Thyroid gland (tissue), 4 donors: Measurements from ENCODE around the gene FMN2. TPM values are rescaled to one million over a fixed set of nuclear protein-coding genes. Genes with fewer than 3 reads are reported as not detected.

Source experiments
- DNase-seq, 2 donors: peaks; one replicate each; pipeline ENCODE4 v3.0.0-alpha.2; 2019
- H3K27ac ChIP-seq, 3 donors: fragments of 200-600 bp; sonication (generic); 1 replicate in 2 of 3; 2 replicates in 1 of 3; pipeline ENCODE4 v1.5.1; 2016 to 2019; ENCODE audit warnings: mild to moderate bottlenecking in 1 of 3, moderate library complexity in 1 of 3
- H3K27me3 ChIP-seq: fragments of 200-600 bp; sonication (generic); one replicate; pipeline ENCODE4 v1.5.1; 2019
- H3K36me3 ChIP-seq, 2 donors: fragments of 200-600 bp; sonication (generic); one replicate each; pipeline ENCODE4 v1.5.1; 2016 to 2019
- H3K4me1 ChIP-seq, 2 donors: fragments of 200-600 bp; sonication (generic); one replicate each; pipeline ENCODE4 v1.5.1; 2017 to 2019
- H3K4me3 ChIP-seq, 3 donors: fragments of 200-600 bp; sonication (generic); replicated peaks in 1 of 3; 1 replicate in 2 of 3; 2 replicates in 1 of 3; pipeline ENCODE4 v1.5.1; 2016; ENCODE audit warnings: mild to moderate bottlenecking in 1 of 3
- H3K9me3 ChIP-seq: fragments of 200-600 bp; sonication (generic); one replicate; pipeline ENCODE4 v1.5.1; 2017
- CTCF ChIP-seq, 6 experiments: fragments of 200-600 bp in 3 of 6; fragments of 450-650 bp in 3 of 6; sonication (generic) in 3 of 6; IDR thresholded peaks; one replicate each; pipeline ENCODE4 v1.5.1; 2016 to 2019; ENCODE audit warnings: antibody characterized with exemption in 6 of 6, mild to moderate bottlenecking in 2 of 6, inconsistent platforms in 1 of 6, moderate library complexity in 1 of 6
- POLR2A ChIP-seq, 2 donors: fragments of 450-650 bp; IDR thresholded peaks; one replicate each; pipeline ENCODE4 v1.6.1; 2017; ENCODE audit warnings: antibody characterized with exemption in 2 of 2, mild to moderate bottlenecking in 2 of 2, moderate library complexity in 1 of 2
- WGBS, 2 donors: methylation state at CpG; one replicate each; pipeline ENCODE4 v1.1.5; 2017; 5-methylcytosine and 5-hydroxymethylcytosine counted together
- intact Hi-C: fragments of 100-400 bp; cut with DNase I; formaldehyde crosslinking; loops from one replicate; pipeline ENCODE4 v1.15.1; 2023
- total RNA-seq, 4 donors: library from RNA; depleted of rRNA; stranded (reverse); fragments of >200 nt; gene quantifications; one replicate each; pipeline ENCODE4 v1.2.3, GENCODE V29; 2016

The FMN2 gene
- total RNA-seq, 4 donors from 2014 or later, result 0.78 to 6.2 (median 1.3) TPM; not detected in 1

GRCh38 chr1:240128366-240128765, 36.7 kb downstream of the FMN2 start:
- Histone ChIP-seq H3K36me3 (no peaks in the 10 kb centered on the region), H3K27ac (no peak overlapping the region), H3K9me3 (no peaks in the 10 kb centered on the region), H3K27me3 (no peaks in the 10 kb centered on the region), H3K4me3 (no peak overlapping the region), H3K4me1 (no peaks in the 10 kb centered on the region)
- DNase-seq, result no peak
- 96 to 98% methylated on average over 2 of the region's 2 CpGs for whole genome bisulfite sequencing, 2 donors
- TF ChIP-seq POLR2A (IDR thresholded peaks at IDR 0.05), result no peak
- no peak for TF ChIP-seq CTCF (IDR thresholded peaks at IDR 0.05)
- intact Hi-C loops, result no loop called here

- Histone ChIP-seq H3K9me3 (no peaks in the 10 kb centered on the region), H3K4me3 (no peak overlapping the region), H3K27me3 (no peaks in the 10 kb centered on the region), H3K4me1 (no peaks in the 10 kb centered on the region), H3K36me3 (no peaks in the 10 kb centered on the region), H3K27ac (no peak overlapping the region)
- no peak for DNase-seq
- no peak for TF ChIP-seq POLR2A (IDR thresholded peaks at IDR 0.05)
- TF ChIP-seq CTCF (IDR thresholded peaks at IDR 0.05), result no peak
- 86 to 95% methylated on average over 1 of the region's 1 CpG for WGBS, 2 donors
- intact Hi-C loops, result no loop called here
Observed at GRCh38 chr1:240134113-240134512, 42.4 kb downstream of the FMN2 start.

- intact Hi-C loops, result no loop called here
- H3K9me3 ChIP-seq, result no peaks in the 10 kb centered on the region
- WGBS, 2 donors, result 82 to 83% methylated on average over 2 of the region's 2 CpGs
Observed at GRCh38 chr1:240134596-240134995, 42.9 kb downstream of the FMN2 start.

GRCh38 chr1:240136402-240136801, 44.7 kb downstream of the FMN2 start:
- H3K27ac ChIP-seq, result no peak overlapping the region
- intact Hi-C loops, result no loop called here
- TF ChIP-seq POLR2A (IDR thresholded peaks at IDR 0.05), result no peak
- no peak for TF ChIP-seq CTCF (IDR thresholded peaks at IDR 0.05)
- H3K36me3 ChIP-seq, result no peaks in the 10 kb centered on the region
- H3K4me1 ChIP-seq, result no peaks in the 10 kb centered on the region
- WGBS, 2 donors, result 84 to 85% methylated on average over 3 of the region's 3 CpGs
- H3K9me3 ChIP-seq, result no peaks in the 10 kb centered on the region
- no peak for DNase-seq
- no peaks in the 10 kb centered on the region for H3K27me3 ChIP-seq
- no peak overlapping the region for H3K4me3 ChIP-seq

More at GRCh38 chr1:240134596-240134995, 42.9 kb downstream of the FMN2 start:
- no peak for DNase-seq
- TF ChIP-seq POLR2A (IDR thresholded peaks at IDR 0.05) (no peak), CTCF (IDR thresholded peaks at IDR 0.05) (no peak)
- no peaks in the 10 kb centered on the region for H3K4me1 ChIP-seq
- H3K27ac ChIP-seq, result no peak overlapping the region
- H3K36me3 ChIP-seq, result no peaks in the 10 kb centered on the region
- no peak overlapping the region for H3K4me3 ChIP-seq
- H3K27me3 ChIP-seq, result no peaks in the 10 kb centered on the region

GRCh38 chr1:240138867-240139266, 47.2 kb downstream of the FMN2 start:
- no peaks in the 10 kb centered on the region for H3K4me1 ChIP-seq
- intact Hi-C loops, result no loop called here
- no peaks in the 10 kb centered on the region for H3K9me3 ChIP-seq
- TF ChIP-seq POLR2A (IDR thresholded peaks at IDR 0.05), result no peak
- TF ChIP-seq CTCF (IDR thresholded peaks at IDR 0.05), result no peak
- DNase-seq, result no peak
- H3K27me3 ChIP-seq, result no peaks in the 10 kb centered on the region
- H3K36me3 ChIP-seq, result no peaks in the 10 kb centered on the region
- H3K27ac ChIP-seq, result no peak overlapping the region
- no peak overlapping the region for H3K4me3 ChIP-seq
- WGBS, 2 donors, result 54 to 57% methylated on average over 4 of the region's 4 CpGs
